GM18517 (cell line): ENCODE results near the gene TDP2.
"Not testable (repeated sequence)": the region's sequence is repeated elsewhere in the genome, so short reads cannot be mapped to it uniquely, and the experiment has no call there.

Experiments
- ATAC-seq: cut with Tn5 transposase; IDR thresholded peaks from one replicate; pipeline ENCODE4 v1.9.1; 2021; ENCODE audit warnings: mild to moderate bottlenecking, moderate library complexity; ENCODE audit not compliant: unreplicated experiment

The TDP2 gene

DNA sequence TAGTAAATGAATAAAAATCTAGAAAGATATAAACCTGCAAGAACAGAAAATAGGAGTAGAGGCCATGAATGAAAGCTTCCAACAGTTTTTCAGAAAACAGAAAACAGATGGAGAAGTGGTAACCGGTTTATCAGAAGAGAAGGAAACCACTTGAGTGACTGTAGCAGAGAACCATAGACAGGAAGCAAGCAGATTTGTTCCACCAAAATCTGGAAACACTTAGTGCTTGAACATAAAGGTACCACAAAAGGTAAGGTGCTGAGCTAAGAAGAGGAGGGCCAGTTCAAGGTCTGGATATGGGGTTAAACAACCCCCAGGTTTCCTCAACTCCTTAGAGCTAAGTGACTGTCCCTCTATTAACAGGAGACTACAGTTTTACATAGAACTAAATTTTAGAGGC, 11.5 kb downstream of the TDP2 start:
- ATAC-seq = no peak

DNA sequence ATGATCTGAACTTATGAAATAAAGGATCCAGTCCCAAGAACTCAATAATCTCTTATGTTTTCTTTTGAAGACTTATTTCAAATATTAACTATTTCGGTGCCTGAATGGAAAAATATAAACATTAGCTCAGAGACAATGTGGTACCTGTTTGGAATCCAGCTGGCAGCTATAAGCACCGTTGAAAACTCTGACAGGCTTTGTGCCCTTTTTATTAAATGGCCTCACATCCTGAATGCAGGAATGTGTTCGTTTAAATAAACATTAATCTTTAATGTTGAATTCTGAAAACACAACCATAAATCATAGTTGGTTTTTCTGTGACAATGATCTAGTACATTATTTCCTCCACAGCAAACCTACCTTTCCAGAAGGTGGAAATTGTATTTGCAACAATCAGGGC, 16.3 kb downstream of the TDP2 start:
- ATAC-seq = no peak

GRCh38 chr6:24649691-24650090, 17.0 kb downstream of the TDP2 start:
- no peak for ATAC-seq

DNA sequence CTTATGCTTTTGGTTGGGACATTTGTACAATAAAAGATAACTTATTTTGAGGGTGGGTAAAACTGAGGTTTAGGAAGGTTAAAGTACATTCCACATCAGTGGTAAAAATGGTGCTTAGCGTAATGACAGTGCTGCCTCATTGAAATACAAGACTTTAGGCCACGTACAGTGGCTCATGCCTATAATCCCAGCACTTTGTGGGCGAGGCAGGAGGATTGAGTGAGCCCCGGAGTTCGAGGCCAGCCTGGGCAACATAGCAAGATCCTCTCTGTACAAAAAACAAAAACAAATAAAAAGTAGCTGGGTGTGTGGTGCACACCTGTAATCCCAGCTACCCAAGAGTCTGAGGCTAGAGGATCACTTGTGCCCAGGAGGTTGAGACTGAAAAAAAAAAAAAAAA, 18.4 kb downstream of the TDP2 start:
- no peak for ATAC-seq

GRCh38 chr6:24646771-24647170, 19.9 kb downstream of the TDP2 start:
- no peak for ATAC-seq

GRCh38 chr6:24644377-24644776, 22.3 kb downstream of the TDP2 start:
- ATAC-seq = no peak

GRCh38 chr6:24643920-24644319, 22.8 kb downstream of the TDP2 start:
- ATAC-seq = no peak

- ATAC-seq = no peak
Observed at GRCh38 chr6:24642061-24642460, 24.6 kb downstream of the TDP2 start.

DNA sequence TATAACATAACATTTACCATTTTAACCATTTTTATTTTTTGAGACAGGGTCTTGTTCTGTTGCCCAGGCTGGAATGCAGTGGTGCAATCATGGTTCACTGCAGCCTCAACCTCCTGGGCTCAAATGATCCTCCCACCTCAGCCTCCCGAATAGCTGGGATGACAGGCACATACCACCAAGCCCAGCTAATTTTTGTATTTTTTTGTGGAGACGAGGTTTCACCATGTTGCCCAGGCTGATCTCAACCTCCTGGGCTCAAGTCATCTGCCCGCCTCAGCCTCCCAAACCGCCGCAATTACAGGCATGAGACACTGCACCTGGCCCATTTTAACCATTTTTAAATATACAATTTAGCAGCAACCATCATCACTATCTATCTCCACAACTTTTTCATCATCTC, 26.1 kb downstream of the TDP2 start:
- not testable (repeated sequence) for ATAC-seq

DNA sequence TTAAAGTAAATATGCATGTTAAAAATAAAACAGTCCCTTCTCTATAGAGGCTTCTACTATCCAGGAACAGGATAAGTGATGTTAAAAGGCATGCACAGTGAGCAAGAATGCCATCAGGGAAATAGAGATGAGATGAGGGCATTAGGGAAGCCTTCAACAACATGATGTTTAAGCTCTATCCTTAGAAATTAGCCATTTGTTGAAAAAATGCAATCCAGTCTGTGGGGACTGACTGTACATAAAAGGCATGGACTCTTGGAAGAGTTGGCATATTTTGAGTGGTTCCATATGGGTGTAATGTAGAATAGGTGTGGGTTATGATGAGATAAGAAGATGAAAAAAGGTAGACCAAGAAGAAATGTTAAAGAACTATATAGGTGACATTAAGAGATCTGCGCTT, 26.5 kb downstream of the TDP2 start:
- no peak for ATAC-seq

GRCh38 chr6:24636681-24637080, 30.0 kb downstream of the TDP2 start:
- ATAC-seq = no peak

GRCh38 chr6:24632573-24632972, 34.1 kb downstream of the TDP2 start:
- ATAC-seq = no peak

DNA sequence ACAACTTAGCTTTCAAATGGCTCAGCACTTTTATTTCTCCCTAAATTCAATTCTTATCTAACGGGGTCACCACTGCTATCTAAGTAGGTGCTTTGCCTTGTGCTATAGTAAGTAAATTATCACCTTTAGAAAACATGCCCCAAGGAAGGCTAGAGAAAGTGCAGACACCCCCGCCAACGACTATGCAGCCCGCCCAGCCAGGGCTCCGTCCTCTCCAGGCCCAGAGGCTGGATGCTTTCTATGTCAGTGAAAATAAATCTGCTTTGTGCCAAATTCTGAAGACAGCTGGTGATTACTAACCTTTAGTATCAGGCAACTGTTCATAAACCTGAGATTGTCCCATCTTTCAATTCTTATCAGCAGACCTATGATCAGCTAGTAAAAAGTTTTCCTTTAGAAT, 35.0 kb downstream of the TDP2 start:
- no peak for ATAC-seq

DNA sequence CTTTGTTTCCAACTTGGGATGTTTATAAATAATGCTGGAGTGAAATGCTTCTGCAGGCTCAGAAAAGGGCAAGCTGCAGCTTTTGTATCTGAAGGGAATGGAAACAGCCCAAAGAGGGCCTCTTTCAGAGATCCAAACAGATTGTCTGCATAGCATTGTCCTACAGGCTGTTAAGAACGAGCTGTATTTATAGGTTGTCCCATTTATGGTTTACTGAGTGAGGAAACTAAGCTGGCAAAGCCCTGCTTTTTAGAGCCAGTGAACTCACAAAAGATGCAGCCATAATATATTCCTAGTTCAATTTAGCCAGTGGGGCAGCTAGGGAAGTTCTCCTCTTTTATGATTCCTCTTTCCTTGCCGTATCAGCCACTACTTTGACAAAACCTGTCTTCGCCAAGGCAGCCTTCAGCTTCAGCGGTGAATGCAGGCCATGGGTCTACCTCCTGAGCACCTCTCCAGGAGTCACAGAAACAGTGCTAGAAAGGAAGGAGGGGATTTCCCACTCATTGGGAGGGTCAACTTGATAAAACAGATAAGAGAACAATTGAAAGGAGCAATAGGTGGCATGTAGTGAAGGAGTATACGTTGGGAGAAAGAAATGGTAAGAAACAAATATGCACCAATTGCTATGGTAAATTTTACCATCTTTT, 35.7 kb downstream of the TDP2 start:
- no peak for ATAC-seq

DNA sequence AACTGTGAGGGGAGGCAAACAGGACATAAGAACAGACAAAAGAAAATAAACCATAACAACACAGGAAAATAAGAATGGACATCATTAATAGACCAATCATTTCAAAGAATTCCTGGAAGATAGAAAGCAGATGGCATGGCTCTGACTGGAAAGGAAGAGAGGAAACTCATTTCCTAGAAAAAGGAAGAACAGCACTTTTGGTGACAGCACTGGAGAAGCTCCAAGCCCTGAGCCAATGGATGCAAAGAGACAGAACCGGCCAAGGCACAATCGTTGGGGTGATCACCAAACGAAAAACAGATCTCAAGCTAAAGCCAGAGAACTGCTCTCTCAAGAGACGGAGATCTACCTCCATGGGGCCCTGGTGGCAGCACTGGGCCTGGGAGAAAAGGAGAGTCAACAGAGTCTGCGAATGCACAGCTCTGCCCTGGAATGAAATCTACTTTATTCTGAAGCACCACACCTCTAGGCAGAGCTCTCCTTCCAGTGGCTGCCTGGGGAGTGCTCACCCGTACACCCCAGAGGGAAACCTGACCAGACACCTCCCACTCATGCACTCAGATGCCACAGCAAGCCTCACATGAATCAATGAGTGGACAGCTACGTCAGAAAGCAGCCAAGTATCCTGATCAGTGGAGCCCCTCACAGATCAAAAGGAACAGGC, 44.9 kb downstream of the TDP2 start:
- ATAC-seq = no peak

DNA sequence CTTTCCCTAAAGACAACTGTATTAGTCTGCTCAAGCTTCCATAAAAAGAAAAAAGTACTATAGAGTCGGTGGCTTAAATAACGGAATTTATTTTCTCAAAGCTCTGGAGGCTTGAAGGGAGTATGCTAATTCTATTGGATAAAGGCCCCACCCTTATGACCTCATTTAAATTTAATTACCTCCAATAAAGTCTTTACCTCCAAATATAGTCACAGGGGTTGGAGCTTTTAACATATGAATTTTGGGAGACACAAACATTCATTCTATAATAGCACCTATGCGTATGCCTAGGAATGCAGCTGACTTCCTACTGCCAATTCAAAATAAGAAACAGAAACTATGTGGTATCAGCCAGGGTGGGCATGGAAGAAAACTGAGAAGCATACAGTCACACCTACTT, 46.1 kb downstream of the TDP2 start:
- no peak for ATAC-seq

GRCh38 chr6:24619661-24620060, 47.0 kb downstream of the TDP2 start:
- ATAC-seq = no peak

DNA sequence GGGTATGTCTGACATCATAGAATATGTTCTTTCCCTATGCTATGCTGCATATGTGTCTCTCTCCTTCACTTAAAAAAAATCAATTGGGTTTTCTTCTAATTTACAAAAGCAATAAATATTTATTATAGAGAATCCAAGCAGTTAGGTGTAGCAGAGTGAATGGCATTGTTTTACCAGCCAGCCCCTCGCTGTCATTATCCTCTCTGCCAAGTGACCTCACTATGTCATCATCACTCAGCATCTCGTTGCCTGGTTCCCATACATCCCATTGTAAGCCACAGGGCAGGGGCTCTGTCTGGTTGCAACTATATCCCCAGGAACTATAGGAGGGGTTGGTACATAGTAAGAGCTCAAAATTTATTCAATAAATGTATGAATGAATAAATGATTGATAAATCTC, 52.1 kb downstream of the TDP2 start:
- ATAC-seq = no peak

DNA sequence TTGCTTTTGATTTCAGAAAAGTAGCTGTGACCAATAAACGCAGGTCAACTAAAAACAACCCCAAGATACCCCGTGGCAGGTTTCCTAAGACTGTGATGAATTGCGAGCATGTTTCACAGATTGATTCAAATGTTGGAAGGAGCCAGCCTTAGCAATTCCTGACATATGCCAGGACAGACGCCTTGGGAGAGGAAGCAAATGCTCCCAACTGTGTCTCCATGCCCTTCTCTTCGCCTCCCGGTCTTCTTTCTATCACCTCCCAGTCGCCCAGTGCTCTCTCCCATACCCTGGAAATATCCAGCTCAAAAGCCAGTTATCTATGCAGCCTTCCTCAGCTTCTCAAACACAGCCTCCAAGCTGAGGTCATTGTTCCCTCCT, 52.7 kb downstream of the TDP2 start:
- no peak for ATAC-seq

DNA sequence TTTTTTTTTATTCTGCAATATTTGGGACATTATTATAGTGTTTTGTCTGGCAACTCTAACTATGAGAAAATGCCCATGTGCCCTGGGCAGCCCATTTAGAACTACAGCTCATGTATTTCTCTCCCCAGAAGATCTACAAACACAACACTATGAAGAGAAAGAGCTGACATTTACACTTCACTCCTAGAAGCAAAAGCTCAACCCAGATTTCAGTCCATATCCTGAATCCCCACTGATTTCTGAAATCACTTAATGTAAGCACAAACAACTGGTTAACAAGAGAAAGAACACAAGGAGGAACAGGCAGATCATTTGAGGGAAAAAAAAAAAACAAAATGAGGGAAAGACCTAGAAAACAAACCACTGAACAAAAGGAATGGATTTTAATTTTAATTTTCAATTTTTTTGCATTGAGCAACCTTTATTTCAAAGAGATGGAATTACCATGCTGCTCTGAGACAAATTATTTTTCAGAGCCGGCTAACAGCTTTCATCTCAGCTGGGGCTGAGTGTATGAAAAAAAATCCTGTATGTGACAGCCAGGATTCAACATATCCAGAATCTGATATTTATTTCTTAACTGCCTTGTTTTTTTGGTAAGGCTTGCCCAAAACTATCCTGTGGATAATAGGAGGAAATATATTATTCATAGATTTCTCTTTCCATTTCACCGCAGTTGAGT, 53.2 kb downstream of the TDP2 start:
- no peak for ATAC-seq

DNA sequence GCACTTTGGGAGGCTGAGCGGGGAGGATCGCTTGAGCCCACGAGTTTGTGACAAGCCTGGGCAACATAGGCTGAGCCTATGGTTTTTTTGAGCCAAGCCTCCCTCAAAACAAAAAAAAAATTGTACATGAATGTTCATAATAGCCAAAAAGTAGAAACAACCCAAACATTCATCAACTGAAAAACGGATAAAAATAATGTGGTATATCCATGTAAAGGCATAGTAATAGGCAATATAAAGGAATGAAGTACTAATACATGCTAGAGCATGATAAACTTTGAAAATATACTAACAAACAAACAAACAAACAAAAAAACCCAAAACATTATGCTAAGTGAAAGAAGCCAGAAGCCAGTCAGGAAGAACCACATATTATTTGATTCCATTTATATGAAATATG, 56.0 kb downstream of the TDP2 start:
- ATAC-seq = no peak

GRCh38 chr6:24607310-24608105, 59.2 kb downstream of the TDP2 start:
- ATAC-seq = no peak
